Measurements from ENCODE around the gene ID1.
A peak's percentile ranks its signal among the peaks of the same experiment; 100 is the strongest.
"Not testable (repeated sequence)": the region's sequence is repeated elsewhere in the genome, so short reads cannot be mapped to it uniquely, and the experiment has no call there.

ID1 gene

GRCh38 chr20:31602779-31603441, 2.2 kb upstream of the ID1 start:
- peak; percentile 81 for DNase-seq

GRCh38 chr20:31603822-31604566, 1.1 kb upstream of the ID1 start:
- peak; percentile 96 for DNase-seq

GRCh38 chr20:31604567-31605030, 490 bp upstream of the ID1 start:
- DNase-seq, result peak; percentile 33

GRCh38 chr20:31605902-31606803, 1.1 kb downstream of the ID1 start:
- no peak for DNase-seq

GRCh38 chr20:31606804-31607639, 1.9 kb downstream of the ID1 start:
- peak; percentile 86 for DNase-seq

- no peak for DNase-seq
Observed at GRCh38 chr20:31607640-31608250, 2.7 kb downstream of the ID1 start.

GRCh38 chr20:31608251-31608945, 3.3 kb downstream of the ID1 start:
- peak; percentile 59 for DNase-seq

GRCh38 chr20:31612271-31612640, 7.2 kb downstream of the ID1 start:
- DNase-seq, result not testable (repeated sequence)

GRCh38 chr20:31615416-31615815, 10.3 kb downstream of the ID1 start:
- no peak for DNase-seq

- DNase-seq, result no peak
Observed at GRCh38 chr20:31617432-31618104, 12.5 kb downstream of the ID1 start.

- no peak for DNase-seq
Observed at GRCh38 chr20:31620246-31620645, 15.2 kb downstream of the ID1 start.

GRCh38 chr20:31623123-31623505, 18.0 kb downstream of the ID1 start:
- DNase-seq, result not testable (repeated sequence)

GRCh38 chr20:31626534-31626933, 21.4 kb downstream of the ID1 start:
- DNase-seq, result not testable (repeated sequence)

GRCh38 chr20:31628057-31628456, 23.0 kb downstream of the ID1 start:
- not testable (repeated sequence) for DNase-seq

GRCh38 chr20:31630187-31630790, 25.2 kb downstream of the ID1 start:
- no peak for DNase-seq

GRCh38 chr20:31632548-31633338, 27.7 kb downstream of the ID1 start:
- DNase-seq, result no peak

- no peak for DNase-seq
Observed at GRCh38 chr20:31633339-31633914, 28.3 kb downstream of the ID1 start.

GRCh38 chr20:31637660-31638059, 32.6 kb downstream of the ID1 start, which contains the start of gene COX4I2:
Gene COX4I2, plus strand, starts transcription at chr20:31637912. Its CDS starts 1,106 bp downstream, at chr20:31639018.
- DNase-seq, result no peak

GRCh38 chr20:31638317-31638716, 33.2 kb downstream of the ID1 start:
- DNase-seq, result no peak
